Measurements from ENCODE around the gene APLF. TPM values are rescaled to one million over a fixed set of nuclear protein-coding genes. Genes with fewer than 3 reads are reported as not detected.
A peak's percentile ranks its signal among the peaks of the same experiment; 100 is the strongest.

Gene APLF
- polyA plus RNA-seq (ENCODE audit: insufficient read depth in 1 of 5, insufficient read length in 5 of 5, low replicate concordance in 1 of 5), result 1 to 10 TPM; 3.0 to 4.3 (median 3.5) TPM
- long read RNA-seq, donor 1, result 0 reads
- long read RNA-seq, donor 2, partial matches to known transcripts, result 0 of 2 reads
- long read RNA-seq, donor 2, other reads (novel, unspliced or antisense), result 0 of 2 reads
- long read RNA-seq, donor 3, result 0 reads
- long read RNA-seq, donor 4, result 0 reads
- long read RNA-seq, donor 5, result 0 reads
- long read RNA-seq, donor 6, result 0 reads
- long read RNA-seq, donor 7, result 0 reads
- long read RNA-seq, donor 8, result 0 reads

- DNase-seq, result peak; percentile 97 to 99
Measured at GRCh38 chr2:68467077-68467960, at the start of gene APLF, which contains the start of gene FBXO48. TSS of gene APLF (plus strand) at chr2:68467585. CDS start at chr2:68467732, 147 bp downstream. TSS of gene FBXO48 (minus strand) at chr2:68467294. CDS start at chr2:68465145, 2,149 bp downstream.

- no peak for DNase-seq
Measured at GRCh38 chr2:68417926-68418325, 49.5 kb upstream of the APLF start.

DNA sequence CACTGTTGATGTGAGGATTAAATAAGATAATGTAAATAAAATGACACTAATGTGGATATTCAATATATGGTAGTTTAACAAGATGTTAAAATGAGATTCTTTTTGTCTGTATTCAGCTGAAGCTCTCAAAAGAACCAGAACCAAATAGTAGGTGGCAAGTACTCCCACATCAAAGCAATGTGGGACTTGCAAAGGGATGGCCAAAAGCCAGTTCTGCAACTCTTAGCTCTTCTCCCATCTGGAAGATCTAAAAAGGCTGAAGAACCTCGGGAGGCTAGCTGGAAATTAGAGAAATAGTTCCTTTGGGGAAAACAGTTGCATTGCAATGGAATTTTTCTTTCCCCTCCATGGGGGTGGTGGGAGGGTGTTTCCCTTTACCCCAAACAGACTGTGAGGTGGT is 49.0 kb upstream of the APLF start:
- no peak for DNase-seq

DNA sequence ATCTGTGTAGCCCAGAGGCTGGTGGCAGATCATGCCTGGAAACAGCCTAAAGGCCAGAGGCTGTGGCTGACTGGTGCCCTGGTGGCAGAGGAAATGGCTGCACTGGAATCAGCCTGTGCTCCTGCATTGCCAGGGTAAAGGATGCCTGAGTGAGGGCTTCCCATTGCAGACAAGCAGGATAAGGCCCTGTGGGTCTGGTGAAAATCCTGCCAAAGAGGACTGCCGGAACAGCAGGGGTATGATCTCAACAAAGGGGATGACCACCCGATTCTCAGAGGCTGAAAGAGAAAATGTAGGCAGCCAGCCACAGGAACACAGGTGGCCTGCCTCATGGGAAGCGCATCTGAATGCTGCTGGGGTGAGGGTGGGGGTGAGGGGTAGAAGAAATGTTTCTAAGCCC is 48.5 kb upstream of the APLF start:
- no peak for DNase-seq

- no peak for DNase-seq
Measured at GRCh38 chr2:68420254-68420910, 47.0 kb upstream of the APLF start.

- no peak for DNase-seq
Measured at GRCh38 chr2:68423966-68424650, 43.3 kb upstream of the APLF start.

DNA sequence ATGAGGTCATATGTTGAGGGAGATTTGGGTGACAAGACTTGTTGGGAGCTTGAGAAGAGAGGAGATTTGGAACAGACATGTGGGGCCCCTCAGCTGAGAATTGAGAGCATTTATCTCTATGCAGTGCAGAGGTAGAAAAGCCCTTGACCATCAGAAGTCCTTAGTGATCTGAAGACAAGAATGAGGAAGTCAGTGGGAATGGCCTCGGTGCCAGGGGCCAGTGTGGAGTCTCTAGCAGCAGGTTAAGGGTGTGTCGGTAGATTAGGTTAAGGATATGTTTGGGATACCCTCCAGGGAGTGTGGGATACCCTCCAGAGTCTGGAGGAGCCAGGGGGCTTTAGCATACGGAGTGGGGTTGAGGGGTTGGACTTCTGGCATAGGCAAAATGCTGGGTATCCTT is 41.9 kb upstream of the APLF start:
- no peak for DNase-seq

GRCh38 chr2:68426446-68426845 is 40.9 kb upstream of the APLF start:
- DNase-seq, result no peak

DNA sequence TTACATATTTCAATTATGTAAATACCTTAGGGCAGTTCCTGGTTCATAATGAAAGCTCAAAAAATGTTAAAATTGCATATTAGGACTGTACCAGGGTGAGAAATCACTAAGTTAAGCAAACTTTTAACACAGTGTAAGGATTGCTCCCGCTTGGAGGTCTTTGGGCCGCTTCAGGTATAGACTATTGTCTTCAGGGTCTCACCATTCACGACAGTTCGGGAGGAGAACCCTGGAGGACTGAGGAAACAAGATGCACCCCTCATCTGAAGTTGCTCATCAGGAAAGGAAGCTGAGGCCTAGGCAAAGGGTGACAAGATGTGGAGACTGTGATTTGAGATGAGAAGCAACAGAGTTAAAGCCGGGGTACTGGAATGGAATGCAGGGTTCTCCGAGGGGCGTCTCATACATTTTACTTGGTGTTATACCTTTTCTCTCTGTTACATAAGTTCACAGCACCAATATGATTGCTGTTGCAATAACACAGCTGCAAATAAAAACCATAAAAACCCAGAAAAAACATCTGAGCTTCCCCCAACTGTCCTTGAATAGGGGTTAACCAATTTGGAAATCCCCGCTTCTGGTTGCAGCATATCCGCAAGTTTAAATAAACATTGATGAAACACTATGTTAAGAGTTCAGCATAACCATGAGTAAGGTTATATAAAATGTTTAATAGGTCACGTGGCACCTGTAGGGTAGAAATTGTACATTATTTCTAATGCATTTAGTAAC is 40.4 kb upstream of the APLF start:
- DNase-seq, result no peak

GRCh38 chr2:68428126-68428525 is 39.3 kb upstream of the APLF start:
- DNase-seq, result no peak

- DNase-seq, result no peak
Measured at GRCh38 chr2:68428746-68429145, 38.6 kb upstream of the APLF start.

DNA sequence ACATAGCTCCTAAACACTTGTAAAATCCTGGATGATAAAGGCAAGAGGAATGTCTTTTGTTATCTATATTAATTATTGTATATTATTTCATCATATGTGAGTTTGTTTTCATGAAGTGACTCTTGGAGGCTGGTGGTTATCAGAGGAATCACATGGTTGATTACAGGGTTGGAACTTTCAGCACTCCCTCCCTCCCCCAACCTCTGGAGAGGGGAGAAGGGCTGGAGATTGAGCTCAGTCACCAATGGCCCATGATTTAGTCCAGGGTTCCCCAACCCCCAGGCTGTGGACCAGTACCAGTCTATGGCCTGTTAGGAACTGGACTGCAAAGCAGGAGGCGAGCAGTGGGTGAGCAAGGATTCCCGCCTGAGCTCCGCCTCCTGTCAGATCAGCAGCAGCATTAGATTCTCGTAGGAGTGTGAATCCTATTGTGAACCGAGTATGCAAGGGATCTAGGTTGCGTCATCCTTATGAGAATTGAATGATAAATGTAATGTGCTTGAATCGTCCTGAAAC is 38.0 kb upstream of the APLF start:
- no peak for DNase-seq

DNA sequence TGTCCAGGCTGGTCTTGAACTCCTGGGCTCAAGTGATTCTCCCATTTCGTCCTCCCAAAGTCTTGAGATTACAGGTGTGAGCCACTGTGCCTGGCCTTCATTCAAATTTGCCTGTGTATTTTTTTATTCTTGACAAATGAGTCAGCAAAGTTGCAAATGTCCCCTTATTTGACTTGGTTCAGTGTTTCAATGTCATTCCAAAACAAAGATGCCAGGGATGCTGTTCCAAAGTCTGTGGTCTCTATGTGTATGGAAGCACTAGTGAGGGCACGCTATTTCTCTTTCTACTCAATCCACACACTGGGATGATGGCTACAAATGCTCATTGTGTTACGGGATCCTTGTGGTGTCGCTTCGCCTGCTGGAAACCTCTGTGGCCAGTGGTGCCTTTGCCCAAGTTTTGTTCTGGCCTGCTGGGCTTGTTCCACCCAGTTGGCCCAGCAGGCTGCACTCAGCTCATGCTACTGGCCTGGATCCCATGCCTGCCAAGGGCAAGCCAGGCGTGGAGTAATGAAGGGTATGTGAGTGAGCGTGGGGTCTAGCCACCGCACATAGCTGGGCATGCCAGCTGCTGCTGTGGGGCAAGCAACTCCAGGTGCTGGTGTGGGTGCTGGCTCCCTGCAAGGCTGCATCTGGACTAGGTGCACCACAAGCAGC is 35.9 kb upstream of the APLF start:
- DNase-seq, result no peak

DNA sequence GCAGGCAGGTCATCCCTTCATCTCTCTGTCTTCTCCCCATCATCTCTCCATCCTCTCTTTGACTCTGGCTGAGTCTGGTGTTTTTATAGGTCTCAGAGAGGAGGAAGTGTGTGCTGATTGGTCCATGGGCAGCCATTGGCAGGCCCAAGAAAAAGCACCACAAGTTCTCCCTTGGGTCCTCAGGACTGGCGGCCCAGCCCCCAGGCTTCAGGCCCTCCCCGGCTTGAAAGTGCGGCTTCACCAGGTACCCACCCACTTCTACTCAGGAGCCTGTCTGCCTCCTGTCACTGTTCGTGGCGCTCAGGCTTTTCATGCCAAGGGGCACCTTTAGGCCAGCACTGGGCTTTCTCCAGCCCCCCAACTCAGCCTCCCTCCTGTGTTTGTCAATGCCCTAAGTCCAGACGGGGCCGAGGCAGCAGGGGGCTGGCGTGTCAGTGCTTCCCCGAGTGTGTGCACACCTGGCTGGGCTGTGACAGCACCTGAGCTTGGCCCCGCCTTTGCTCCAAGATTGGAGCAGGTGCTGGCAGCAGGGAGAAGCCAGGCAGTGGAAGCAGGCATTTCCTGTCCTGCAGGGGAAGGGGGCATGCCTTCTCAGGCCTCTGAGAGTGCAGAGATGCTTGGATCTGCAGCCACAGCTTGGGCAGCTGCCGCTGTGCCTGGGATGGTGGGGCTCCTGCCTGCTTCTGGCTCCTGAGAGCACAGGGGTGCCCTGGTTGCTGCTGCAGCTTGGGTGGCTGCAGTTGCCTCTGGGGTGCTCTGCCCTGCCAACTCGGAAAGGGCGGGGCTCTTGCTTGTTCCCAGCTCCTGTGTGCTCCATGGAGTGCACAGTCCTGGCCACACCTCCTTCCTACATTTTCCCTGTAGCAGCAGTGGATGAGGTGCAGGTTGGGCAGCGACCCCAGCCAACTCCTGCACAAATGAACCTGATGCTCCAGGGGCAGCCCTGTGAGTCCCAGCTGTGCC is 34.4 kb upstream of the APLF start:
- no peak for DNase-seq

DNA sequence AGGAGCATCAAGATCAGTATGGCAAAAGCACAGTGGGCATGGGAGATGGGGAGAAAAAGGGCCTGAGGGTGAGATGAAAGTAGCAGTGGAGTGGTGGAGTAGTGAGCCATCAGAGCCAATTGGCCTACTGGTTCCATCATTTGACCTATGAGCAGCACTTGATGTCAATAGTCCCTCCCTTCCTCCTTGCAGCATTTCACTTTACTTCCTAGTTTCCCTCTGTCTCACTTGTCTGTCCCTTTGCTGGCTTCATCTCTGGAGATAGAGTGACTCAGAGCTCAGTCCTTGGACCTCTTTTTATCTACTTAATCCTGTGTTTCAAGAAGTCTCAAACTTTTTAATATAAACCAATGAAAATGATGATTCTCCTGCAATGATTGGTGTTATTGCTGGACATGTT is 32.4 kb upstream of the APLF start:
- DNase-seq, result no peak

GRCh38 chr2:68435615-68436014 is 31.8 kb upstream of the APLF start:
- peak in 1 of 2 donors; percentile 39 for DNase-seq

DNA sequence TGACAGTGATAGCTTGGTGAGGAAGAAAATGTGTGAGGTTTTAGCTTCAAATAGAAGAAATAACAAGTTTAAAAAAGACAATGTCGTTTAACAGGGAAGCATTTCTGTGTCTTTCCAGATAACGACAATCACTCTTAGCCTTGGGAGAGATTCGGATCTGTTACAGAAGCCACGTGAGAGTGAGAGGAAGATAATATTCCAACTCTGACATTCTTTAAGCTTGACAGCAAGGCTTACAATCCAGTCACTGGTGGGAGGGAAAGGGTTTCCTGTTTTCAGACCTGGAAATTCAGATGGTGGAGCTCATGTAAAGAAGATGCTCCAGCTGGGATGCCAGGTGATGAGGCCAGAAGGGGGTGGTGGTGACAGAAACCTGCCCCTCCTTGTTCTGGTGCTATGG is 31.1 kb upstream of the APLF start:
- no peak for DNase-seq

GRCh38 chr2:68438455-68439303 is 28.7 kb upstream of the APLF start:
- DNase-seq, result no peak
